A549 (cell line): ENCODE measurements around the gene AMER3. TPM values are rescaled to one million over a fixed set of nuclear protein-coding genes. Genes with fewer than 3 reads are reported as not detected.

Experiments used
- ATAC-seq, 2 experiments: fragments of 200-7000 bp in 1 of 2; fragments of >200 bp in 1 of 2; cut with Nextera tagmentation in 1 of 2; cut with Tn5 transposase in 1 of 2; 3 replicates each; pipeline versions ENCODE4 v1.8.0 to v1.9.1; 2018 to 2020; ENCODE audit warnings: mild to moderate bottlenecking in 1 of 2, moderate library complexity in 1 of 2
- CTCF ChIA-PET: fragments of 300-600 bp; sonication (Branson Sonifier 250); formaldehyde crosslinking; extraction: SDS; loops from one replicate; lab custom pipeline; 2021; ENCODE audit warnings: antibody characterized with exemption, inconsistent platforms; lab: Yijun Ruan, JAX
- POLR2A ChIA-PET: fragments of 350-600 bp; formaldehyde crosslinking; extraction: SDS; loops from one replicate; lab custom pipeline; 2021; ENCODE audit warnings: antibody characterized with exemption, inconsistent platforms; lab: Yijun Ruan, JAX
- DNase-seq, 2 experiments: peaks; one replicate each; pipeline versions ENCODE4 v3.0.0 to v3.0.0-alpha.2; 2011 to 2016; ENCODE audit warnings: low read depth in 1 of 2, low spot score in 1 of 2
- FAIRE-seq: peaks from 2 replicates; lab custom pipeline; 2011; peaks lifted over from hg19 to GRCh38; lab: Jason Lieb, UNC
- H3K27ac ChIP-seq, 2 experiments: fragments of >200 bp; sonication (Bioruptor Twin); formaldehyde crosslinking; 3 replicates each; pipeline ENCODE4 v1.5.1; 2016 to 2017
- H3K4me1 ChIP-seq: fragments of >200 bp; sonication (Bioruptor Twin); formaldehyde crosslinking; 3 replicates; pipeline ENCODE4 v1.6.1; 2016
- H3K4me2 ChIP-seq: fragments of >200 bp; sonication (Bioruptor Twin); formaldehyde crosslinking; 3 replicates; pipeline ENCODE4 v1.6.1; 2016
- H3K4me3 ChIP-seq: fragments of >200 bp; sonication (Bioruptor Twin); formaldehyde crosslinking; 3 replicates; pipeline ENCODE4 v1.5.1; 2016
- H3K9me3 ChIP-seq: fragments of >200 bp; sonication (Bioruptor Twin); formaldehyde crosslinking; 3 replicates; pipeline ENCODE4 v1.6.1; 2016
- EP300 ChIP-seq, 2 experiments: fragments of >200 bp; sonication (Bioruptor Twin); formaldehyde crosslinking; IDR thresholded peaks; 2 replicates in 1 of 2; 3 replicates in 1 of 2; pipeline ENCODE4 v1.6.1; 2016 to 2017
- ESRRA ChIP-seq: fragments of 150-350 bp; IDR thresholded peaks from 2 replicates; pipeline ENCODE4 v1.6.1; 2014; ENCODE audit warnings: mild to moderate bottlenecking, low read length, borderline replicate concordance
- FOSB ChIP-seq: fragments of 250-450 bp; sonication (Bioruptor Pico); IDR thresholded peaks from 2 replicates; pipeline ENCODE4 v1.5.0; 2020; ENCODE audit warnings: mild to moderate bottlenecking, moderate library complexity
- HEYL ChIP-seq: fragments of 250-450 bp; sonication (Bioruptor Pico); IDR thresholded peaks from 2 replicates; pipeline ENCODE4 v1.8.0; 2021; ENCODE audit warnings: mild to moderate bottlenecking, moderate library complexity
- HOXB5 ChIP-seq: fragments of 250-450 bp; sonication (Bioruptor Pico); IDR thresholded peaks from 2 replicates; pipeline ENCODE4 v1.5.0; 2020; ENCODE audit warnings: mild to moderate bottlenecking, moderate library complexity
- JUN ChIP-seq, 2 experiments: fragments of >200 bp; sonication (Bioruptor Twin); formaldehyde crosslinking; IDR thresholded peaks; 2 replicates in 1 of 2; 3 replicates in 1 of 2; pipeline ENCODE4 v1.6.1; 2016 to 2017
- MAFK ChIP-seq: fragments of 450-650 bp; IDR thresholded peaks from 2 replicates; pipeline ENCODE4 v1.6.1; 2014; ENCODE audit not compliant: partially characterized antibody
- MYC ChIP-seq: IDR thresholded peaks from 2 replicates; pipeline ENCODE4 v1.6.1; 2012; ENCODE audit warnings: mild to moderate bottlenecking, inconsistent platforms, low read length, improper control_type of control experiment, borderline replicate concordance
- NR3C1 ChIP-seq: fragments of >200 bp; sonication (Bioruptor Twin); formaldehyde crosslinking; IDR thresholded peaks from 3 replicates; pipeline ENCODE4 v1.6.1; 2017
- PHF8 ChIP-seq: fragments of 200-600 bp; sonication (generic); IDR thresholded peaks from 2 replicates; pipeline ENCODE4 v1.6.1; 2016; ENCODE audit warnings: low read depth, mild to moderate bottlenecking, antibody characterized with exemption, moderate library complexity, borderline replicate concordance
- POLR2AphosphoS2 ChIP-seq: conservative IDR thresholded peaks from 2 replicates; pipeline ENCODE4 v1.6.1; 2012; ENCODE audit warnings: low read length, improper control_type of control experiment, inconsistent platforms
- RAD21 ChIP-seq, 2 experiments: fragments of >200 bp in 1 of 2; sonication (Bioruptor Twin) in 1 of 2; formaldehyde crosslinking in 1 of 2; IDR thresholded peaks in 1 of 2; conservative IDR thresholded peaks in 1 of 2; 2 replicates in 1 of 2; 3 replicates in 1 of 2; pipeline ENCODE4 v1.6.1; 2012 to 2018; ENCODE audit warnings: inconsistent platforms in 1 of 2
- RFX5 ChIP-seq: fragments of 450-650 bp; IDR thresholded peaks from 2 replicates; pipeline ENCODE4 v1.7.1; 2014; ENCODE audit warnings: antibody characterized with exemption, mild to moderate bottlenecking, moderate library complexity
- TP53 ChIP-seq: fragments of 250-450 bp; sonication (Bioruptor Pico); IDR thresholded peaks from 2 replicates; pipeline ENCODE4 v1.5.0; 2021; ENCODE audit warnings: mild to moderate bottlenecking, moderate library complexity
- ZSCAN20 ChIP-seq: fragments of 250-450 bp; sonication (Bioruptor Pico); IDR thresholded peaks from 2 replicates; pipeline ENCODE4 v1.8.0; 2022; ENCODE audit warnings: mild to moderate bottlenecking, moderate library complexity
- WGBS: methylation state at CpG from one replicate; pipeline ENCODE4 v1.1.6; 2017; ENCODE audit errors: missing lambda C conversion rate; 5-methylcytosine and 5-hydroxymethylcytosine counted together
- polyA plus RNA-seq, 4 experiments: library from polyadenylated mRNA; depleted of rRNA in 3 of 4; stranded (reverse); fragments of >200 nt; fragmentation: RNase III in 1 of 4; extraction: RNeasy Plus Mini Kit Qiagen cat#74134 plus additional on column Dnase treatment in 1 of 4; gene quantifications; 2 replicates in 3 of 4; 3 replicates in 1 of 4; pipeline ENCODE4 v1.2.3, GENCODE V29; 2011 to 2017
- TF ChIP-seq, protein P1 (sequence below): fragments of >200 bp; sonication (Bioruptor Twin); formaldehyde crosslinking; IDR thresholded peaks from 3 replicates; pipeline ENCODE4 v1.5.1; 2016
- TF ChIP-seq, protein P2 (sequence below): fragments of 250-450 bp; sonication (Bioruptor Pico); IDR thresholded peaks from 2 replicates; pipeline ENCODE4 v1.5.0; 2020; ENCODE audit warnings: low read depth, mild to moderate bottlenecking, moderate library complexity
- TF ChIP-seq, protein P3 (sequence below): IDR thresholded peaks from 2 replicates; pipeline ENCODE4 v1.6.1; 2012
- TF ChIP-seq, protein P4 (sequence below): fragments of 150-350 bp; IDR thresholded peaks from 2 replicates; pipeline ENCODE4 v1.6.1; 2014; ENCODE audit warnings: low read depth, mild to moderate bottlenecking, low read length
- TF ChIP-seq, protein P5 (sequence below): fragments of 250-450 bp; sonication (Bioruptor Pico); IDR thresholded peaks from 2 replicates; pipeline ENCODE4 v1.5.0; 2021; ENCODE audit warnings: mild to moderate bottlenecking, moderate library complexity, borderline replicate concordance

The AMER3 gene
- polyA plus RNA-seq, 2 of the 4 experiments (the other 2 are of a cell fraction): not detected

DNA sequence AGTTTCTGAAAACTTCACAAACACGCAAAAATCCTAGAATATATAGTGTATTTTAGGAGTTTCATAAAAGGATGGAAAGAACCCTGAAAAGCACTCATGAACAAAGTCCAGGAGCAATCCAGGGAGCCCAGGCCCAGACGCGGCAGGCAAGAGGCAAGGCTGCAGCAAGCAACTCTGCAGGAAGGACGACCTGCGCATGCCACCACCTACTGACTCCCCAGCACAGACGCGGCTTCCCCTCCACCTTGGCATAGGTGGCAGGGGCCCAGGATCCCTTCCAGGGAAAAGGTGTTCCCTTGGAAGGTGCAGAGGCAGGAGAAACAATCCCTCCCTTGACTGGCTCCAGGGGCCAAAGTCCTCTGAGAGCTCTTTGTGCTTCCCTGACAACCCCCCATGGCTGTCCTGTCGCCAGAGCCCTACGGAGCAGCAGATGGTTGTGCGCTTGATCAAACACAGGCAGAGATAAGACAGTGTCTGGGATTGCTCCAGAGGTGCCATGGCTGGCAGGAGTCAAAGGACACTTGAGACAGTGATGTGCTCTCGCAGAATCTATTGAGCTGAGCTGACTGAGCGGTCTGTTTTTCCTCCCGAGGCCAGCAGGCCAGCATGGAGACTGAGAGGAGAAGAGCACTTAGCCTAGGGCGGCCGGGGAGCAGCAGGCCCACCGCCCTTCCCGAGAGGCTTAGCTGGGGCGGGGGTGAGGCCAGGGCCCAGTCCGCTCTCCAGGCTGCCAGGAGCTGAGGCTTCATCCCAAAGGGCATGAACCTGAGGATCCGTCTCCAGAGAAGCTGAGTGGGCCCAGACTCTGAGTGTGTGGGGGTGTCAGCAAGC lies 10.8 kb upstream of the AMER3 start (continued):
- TF ChIP-seq ESRRA (no peak), POLR2AphosphoS2 (no peak), MAFK (no peak)
- TF ChIP-seq, protein P1, sequence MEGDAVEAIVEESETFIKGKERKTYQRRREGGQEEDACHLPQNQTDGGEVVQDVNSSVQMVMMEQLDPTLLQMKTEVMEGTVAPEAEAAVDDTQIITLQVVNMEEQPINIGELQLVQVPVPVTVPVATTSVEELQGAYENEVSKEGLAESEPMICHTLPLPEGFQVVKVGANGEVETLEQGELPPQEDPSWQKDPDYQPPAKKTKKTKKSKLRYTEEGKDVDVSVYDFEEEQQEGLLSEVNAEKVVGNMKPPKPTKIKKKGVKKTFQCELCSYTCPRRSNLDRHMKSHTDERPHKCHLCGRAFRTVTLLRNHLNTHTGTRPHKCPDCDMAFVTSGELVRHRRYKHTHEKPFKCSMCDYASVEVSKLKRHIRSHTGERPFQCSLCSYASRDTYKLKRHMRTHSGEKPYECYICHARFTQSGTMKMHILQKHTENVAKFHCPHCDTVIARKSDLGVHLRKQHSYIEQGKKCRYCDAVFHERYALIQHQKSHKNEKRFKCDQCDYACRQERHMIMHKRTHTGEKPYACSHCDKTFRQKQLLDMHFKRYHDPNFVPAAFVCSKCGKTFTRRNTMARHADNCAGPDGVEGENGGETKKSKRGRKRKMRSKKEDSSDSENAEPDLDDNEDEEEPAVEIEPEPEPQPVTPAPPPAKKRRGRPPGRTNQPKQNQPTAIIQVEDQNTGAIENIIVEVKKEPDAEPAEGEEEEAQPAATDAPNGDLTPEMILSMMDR: no peak

DNA sequence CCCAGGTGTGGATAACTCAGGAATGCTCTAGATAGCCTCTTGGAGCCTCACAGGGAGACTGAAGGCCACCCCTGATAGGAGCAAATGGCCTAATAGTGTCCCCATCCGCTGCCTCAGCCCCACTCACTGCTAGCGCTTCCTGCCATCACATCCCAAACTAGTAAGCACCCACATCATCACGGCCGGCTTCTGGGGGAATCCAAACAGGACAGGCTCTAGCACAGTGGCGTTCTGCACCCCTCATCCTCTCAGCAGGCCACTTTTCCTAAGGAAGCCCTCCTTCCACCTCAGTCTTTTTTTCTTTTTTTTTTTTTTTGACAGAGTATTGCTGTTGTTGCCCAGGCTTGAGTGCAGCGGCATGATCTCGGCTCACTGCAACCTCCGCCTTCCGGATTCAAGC lies 6.3 kb upstream of the AMER3 start:
- 51% methylated on average over 9 of the region's 9 CpGs for WGBS
- DNase-seq: no peak
- Histone ChIP-seq H3K9me3 (no peaks in the 10 kb centered on the region), H3K27ac (no peak overlapping the region)
- TF ChIP-seq FOSB (CRISPR knock-in tag) (no peak), NR3C1 (no peak), JUN (IDR thresholded peaks at IDR 0.05) (no peak), RFX5 (no peak), RAD21 (conservative IDR thresholded peaks at IDR 0.05 in 1 of 2, IDR thresholded peaks at IDR 0.05 in 1 of 2) (no peak), HOXB5 (CRISPR knock-in tag) (no peak), TP53 (CRISPR knock-in tag) (no peak), PHF8 (no peak)
- TF ChIP-seq, protein P2, sequence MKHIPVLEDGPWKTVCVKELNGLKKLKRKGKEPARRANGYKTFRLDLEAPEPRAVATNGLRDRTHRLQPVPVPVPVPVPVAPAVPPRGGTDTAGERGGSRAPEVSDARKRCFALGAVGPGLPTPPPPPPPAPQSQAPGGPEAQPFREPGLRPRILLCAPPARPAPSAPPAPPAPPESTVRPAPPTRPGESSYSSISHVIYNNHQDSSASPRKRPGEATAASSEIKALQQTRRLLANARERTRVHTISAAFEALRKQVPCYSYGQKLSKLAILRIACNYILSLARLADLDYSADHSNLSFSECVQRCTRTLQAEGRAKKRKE (CRISPR knock-in tag): no peak
- TF ChIP-seq, protein P3, sequence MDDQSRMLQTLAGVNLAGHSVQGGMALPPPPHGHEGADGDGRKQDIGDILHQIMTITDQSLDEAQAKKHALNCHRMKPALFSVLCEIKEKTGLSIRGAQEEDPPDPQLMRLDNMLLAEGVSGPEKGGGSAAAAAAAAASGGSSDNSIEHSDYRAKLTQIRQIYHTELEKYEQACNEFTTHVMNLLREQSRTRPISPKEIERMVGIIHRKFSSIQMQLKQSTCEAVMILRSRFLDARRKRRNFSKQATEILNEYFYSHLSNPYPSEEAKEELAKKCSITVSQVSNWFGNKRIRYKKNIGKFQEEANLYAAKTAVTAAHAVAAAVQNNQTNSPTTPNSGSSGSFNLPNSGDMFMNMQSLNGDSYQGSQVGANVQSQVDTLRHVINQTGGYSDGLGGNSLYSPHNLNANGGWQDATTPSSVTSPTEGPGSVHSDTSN: no peak
- TF ChIP-seq, protein P4, sequence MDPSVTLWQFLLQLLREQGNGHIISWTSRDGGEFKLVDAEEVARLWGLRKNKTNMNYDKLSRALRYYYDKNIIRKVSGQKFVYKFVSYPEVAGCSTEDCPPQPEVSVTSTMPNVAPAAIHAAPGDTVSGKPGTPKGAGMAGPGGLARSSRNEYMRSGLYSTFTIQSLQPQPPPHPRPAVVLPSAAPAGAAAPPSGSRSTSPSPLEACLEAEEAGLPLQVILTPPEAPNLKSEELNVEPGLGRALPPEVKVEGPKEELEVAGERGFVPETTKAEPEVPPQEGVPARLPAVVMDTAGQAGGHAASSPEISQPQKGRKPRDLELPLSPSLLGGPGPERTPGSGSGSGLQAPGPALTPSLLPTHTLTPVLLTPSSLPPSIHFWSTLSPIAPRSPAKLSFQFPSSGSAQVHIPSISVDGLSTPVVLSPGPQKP: no peak
- TF ChIP-seq, protein P5, sequence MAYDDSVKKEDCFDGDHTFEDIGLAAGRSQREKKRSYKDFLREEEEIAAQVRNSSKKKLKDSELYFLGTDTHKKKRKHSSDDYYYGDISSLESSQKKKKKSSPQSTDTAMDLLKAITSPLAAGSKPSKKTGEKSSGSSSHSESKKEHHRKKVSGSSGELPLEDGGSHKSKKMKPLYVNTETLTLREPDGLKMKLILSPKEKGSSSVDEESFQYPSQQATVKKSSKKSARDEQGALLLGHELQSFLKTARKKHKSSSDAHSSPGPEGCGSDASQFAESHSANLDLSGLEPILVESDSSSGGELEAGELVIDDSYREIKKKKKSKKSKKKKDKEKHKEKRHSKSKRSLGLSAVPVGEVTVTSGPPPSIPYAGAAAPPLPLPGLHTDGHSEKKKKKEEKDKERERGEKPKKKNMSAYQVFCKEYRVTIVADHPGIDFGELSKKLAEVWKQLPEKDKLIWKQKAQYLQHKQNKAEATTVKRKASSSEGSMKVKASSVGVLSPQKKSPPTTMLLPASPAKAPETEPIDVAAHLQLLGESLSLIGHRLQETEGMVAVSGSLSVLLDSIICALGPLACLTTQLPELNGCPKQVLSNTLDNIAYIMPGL (CRISPR knock-in tag): no peak
- TF ChIP-seq, all 56 proteins: peak for 0
- no peak overlapping the region for H3K4me2 ChIP-seq
- FAIRE-seq: no peak
- POLR2A ChIA-PET: no interaction called here
- H3K4me3 ChIP-seq: no peak overlapping the region
- H3K4me1 ChIP-seq: no peaks in the 10 kb centered on the region
- no peak for ATAC-seq
- CTCF ChIA-PET: no interaction called here

DNA sequence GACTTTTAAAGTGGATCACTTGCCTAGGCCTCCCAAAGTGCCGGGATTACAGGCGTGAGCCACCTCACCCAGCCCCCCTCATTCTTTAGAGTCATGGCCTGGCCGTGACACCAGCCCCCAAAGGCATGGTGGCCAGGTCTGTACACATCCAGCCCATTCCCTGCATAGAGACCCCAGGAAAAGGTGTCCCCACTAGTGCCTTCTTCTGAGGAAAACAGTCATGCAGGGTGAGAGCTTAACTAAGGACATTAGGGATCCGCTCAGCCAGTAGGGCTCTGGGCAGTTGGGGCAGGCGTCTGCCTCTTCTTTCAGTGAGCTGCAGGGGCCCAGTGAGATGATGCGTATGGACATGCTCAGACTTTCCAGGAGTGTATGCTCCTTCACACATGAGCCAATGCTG lies 5.7 kb upstream of the AMER3 start:
- H3K4me3 ChIP-seq: no peak overlapping the region
- ChIA-PET CTCF (no interaction called here), POLR2A (no interaction called here)
- DNase-seq (no peak), FAIRE-seq (no peak), ATAC-seq (no peak)
- H3K4me1 ChIP-seq: no peaks in the 10 kb centered on the region
- 17% methylated on average over 4 of the region's 6 CpGs for WGBS
- H3K9me3 ChIP-seq: no peaks in the 10 kb centered on the region
- H3K27ac ChIP-seq: no peak overlapping the region
- no peak overlapping the region for H3K4me2 ChIP-seq
- TF ChIP-seq HEYL (CRISPR knock-in tag) (no peak), EP300 (IDR thresholded peaks at IDR 0.05) (no peak), ZSCAN20 (CRISPR knock-in tag) (no peak), MYC (no peak)
